PC-9 (cell line): Measurements from ENCODE around the gene MAPK1.

ENCODE experiments used
- CTCF ChIP-seq: fragments of 200-600 bp; sonication (generic); conservative IDR thresholded peaks from 2 replicates; pipeline ENCODE4 v1.6.1; 2017; ENCODE audit warnings: mixed run types, antibody characterized with exemption, mild to moderate bottlenecking, moderate library complexity
- EZH2 ChIP-seq: fragments of 200-600 bp; sonication (generic); IDR thresholded peaks from 2 replicates; pipeline ENCODE4 v1.8.0; 2017; ENCODE audit warnings: antibody characterized with exemption, low read depth

GRCh38 chr22:21850660-21851059 lies 16.8 kb downstream of the MAPK1 start:
- no peak for TF ChIP-seq CTCF
- no peak for TF ChIP-seq EZH2
